HG03439 (cell line): ENCODE data around the gene STEAP2.

ENCODE experiments used
- ATAC-seq: cut with Tn5 transposase; IDR thresholded peaks from one replicate; pipeline ENCODE4 v1.9.1; 2021; ENCODE audit warnings: mild to moderate bottlenecking, moderate library complexity; ENCODE audit not compliant: unreplicated experiment

The STEAP2 gene

GRCh38 chr7:90192876-90193750 lies 18.4 kb upstream of the STEAP2 start:
- no peak for ATAC-seq

- no peak for ATAC-seq
These were observed 16.4 kb upstream of the STEAP2 start for GRCh38 chr7:90194911-90195809.

GRCh38 chr7:90201500-90202195 lies 9.9 kb upstream of the STEAP2 start:
- no peak for ATAC-seq

GRCh38 chr7:90207956-90208355 lies 3.6 kb upstream of the STEAP2 start:
- ATAC-seq = no peak

- ATAC-seq = no peak
These were observed 1.8 kb upstream of the STEAP2 start for GRCh38 chr7:90209776-90210175.

GRCh38 chr7:90210475-90210874 lies 1.1 kb upstream of the STEAP2 start:
- ATAC-seq = no peak

- no peak for ATAC-seq
These were observed 559 bp upstream of the STEAP2 start for GRCh38 chr7:90210981-90211380.

GRCh38 chr7:90212149-90212495 lies 582 bp downstream of the STEAP2 start:
- ATAC-seq = no peak

GRCh38 chr7:90213521-90213920 lies 2.0 kb downstream of the STEAP2 start:
- no peak for ATAC-seq

- ATAC-seq = no peak
These were observed 4.6 kb downstream of the STEAP2 start for GRCh38 chr7:90216080-90216674.

- no peak for ATAC-seq
These were observed 5.2 kb downstream of the STEAP2 start for GRCh38 chr7:90216771-90217170.

- no peak for ATAC-seq
These were observed 10.8 kb downstream of the STEAP2 start for GRCh38 chr7:90222390-90222789.

GRCh38 chr7:90222811-90223725 lies 11.5 kb downstream of the STEAP2 start:
- ATAC-seq = no peak

GRCh38 chr7:90224195-90224594 lies 12.7 kb downstream of the STEAP2 start:
- ATAC-seq = no peak

GRCh38 chr7:90225181-90225580 lies 13.6 kb downstream of the STEAP2 start:
- ATAC-seq = no peak

GRCh38 chr7:90225601-90226000 lies 14.1 kb downstream of the STEAP2 start:
- ATAC-seq = no peak

GRCh38 chr7:90227259-90227658 lies 15.7 kb downstream of the STEAP2 start:
- no peak for ATAC-seq

- no peak for ATAC-seq
These were observed 18.1 kb downstream of the STEAP2 start for GRCh38 chr7:90229682-90230081.

GRCh38 chr7:90230834-90231233 lies 19.3 kb downstream of the STEAP2 start:
- no peak for ATAC-seq

GRCh38 chr7:90231304-90231703 lies 19.8 kb downstream of the STEAP2 start:
- no peak for ATAC-seq
